ENCODE measurements around the gene CASKIN1.

CASKIN1 gene

DNA sequence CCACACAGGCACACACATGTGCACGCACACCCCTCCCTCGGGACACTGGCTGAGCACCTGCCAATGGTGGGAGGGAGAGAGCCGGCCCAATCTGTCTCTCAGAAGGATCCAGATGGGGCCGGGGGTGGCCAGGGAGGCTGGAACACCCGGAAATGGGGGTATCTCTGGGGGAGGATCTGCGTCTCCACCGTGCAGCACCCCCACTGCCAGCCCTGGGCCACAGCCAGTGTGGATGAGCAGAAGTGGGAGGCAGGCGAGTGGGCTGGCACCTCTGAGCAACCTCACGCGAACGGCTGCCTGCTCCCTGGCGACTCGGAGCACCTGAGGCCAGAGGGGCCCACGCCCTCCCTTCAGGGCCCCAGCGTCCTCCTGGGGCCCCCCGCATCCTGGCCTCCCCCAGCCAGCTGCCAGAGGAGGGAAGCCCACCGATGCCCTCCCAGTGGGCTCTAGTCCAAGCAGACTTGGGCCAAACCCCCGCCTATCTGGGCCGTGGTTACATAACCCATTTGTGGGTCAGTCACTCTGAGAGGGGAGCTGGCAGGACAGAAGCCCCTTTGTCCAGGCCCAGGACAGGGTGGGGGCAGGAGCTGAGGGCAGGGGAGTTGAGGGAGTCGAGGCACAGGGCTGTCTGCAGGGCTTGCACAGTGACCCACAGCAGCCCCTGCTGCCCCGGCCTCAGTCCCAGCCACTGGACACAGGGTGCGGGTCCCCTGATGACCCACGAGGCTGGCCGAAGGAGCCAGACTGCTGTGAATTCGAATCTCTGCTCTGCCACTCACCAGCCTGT, 5.6 kb downstream of the CASKIN1 start:
- DNase-seq = no peak

DNA sequence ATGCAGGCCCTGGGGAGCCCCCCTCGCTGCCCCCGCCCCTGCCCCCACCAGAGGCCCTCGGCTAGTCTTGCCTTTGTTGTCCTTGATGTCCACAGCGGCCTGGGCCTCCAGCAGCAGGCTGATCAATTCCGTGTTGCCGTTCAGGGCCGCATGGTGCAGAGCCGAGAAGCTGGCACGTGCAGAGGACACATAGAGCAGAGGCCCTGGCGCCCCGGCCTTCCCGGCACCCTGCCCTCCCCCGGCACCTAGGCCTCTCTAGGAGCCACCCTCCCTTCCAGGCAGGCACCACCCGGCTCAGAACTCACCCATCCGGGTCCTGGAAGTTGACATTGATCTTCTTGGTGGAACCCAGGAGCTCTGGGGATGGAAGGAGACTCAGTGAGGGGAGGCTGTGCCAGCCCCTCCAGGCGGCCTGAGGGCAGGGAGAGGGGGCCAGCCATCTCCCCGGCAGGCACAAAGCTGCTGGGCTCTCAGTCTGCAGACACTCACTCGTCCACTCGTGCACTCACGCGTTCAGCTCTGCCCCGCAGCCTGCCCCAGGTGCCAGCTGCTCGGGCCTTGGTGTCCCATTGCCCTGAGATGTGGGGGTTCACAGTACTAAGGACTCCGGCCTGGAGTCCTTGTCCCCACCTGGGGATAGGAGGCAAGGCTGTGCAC, 6.3 kb downstream of the CASKIN1 start:
- DNase-seq = no peak

DNA sequence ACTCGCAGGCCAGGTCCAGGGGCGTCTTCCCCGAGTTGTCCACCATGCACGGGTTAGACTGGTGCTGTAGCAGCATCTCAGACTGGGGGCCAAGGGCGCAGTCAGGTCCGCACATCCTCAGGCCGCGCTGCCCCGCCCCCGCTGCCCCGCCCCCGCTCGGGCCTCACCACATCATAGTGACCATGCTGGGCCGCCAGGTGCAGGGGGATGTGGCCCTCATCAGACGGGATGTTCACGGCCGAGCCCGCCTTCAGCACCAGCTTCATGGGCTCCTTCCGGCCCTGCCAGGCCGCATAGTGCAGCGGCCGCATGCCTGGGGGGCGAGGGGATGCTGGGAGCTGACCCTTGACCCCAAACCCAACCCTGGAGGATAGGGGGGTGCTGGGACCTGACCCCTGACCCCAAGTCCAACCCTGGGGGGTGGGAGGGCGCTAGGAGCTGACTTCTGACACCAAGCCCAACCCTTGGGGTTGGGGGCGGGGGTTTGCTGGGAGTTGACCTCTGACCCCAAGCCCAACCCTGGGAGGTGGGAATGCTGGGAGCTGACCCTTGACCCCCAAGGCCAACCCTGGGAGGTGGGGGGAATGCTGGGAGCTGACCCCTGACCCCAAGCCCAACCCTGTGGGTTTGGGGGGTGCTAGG, 7.0 kb downstream of the CASKIN1 start:
- no peak for DNase-seq

GRCh38 chr16:2188395-2188794, 8.0 kb downstream of the CASKIN1 start:
- DNase-seq = no peak

- no peak for DNase-seq
Measured at GRCh38 chr16:2187212-2187611, 9.2 kb downstream of the CASKIN1 start.

- DNase-seq = no peak
Measured at GRCh38 chr16:2186505-2186904, 9.9 kb downstream of the CASKIN1 start.

DNA sequence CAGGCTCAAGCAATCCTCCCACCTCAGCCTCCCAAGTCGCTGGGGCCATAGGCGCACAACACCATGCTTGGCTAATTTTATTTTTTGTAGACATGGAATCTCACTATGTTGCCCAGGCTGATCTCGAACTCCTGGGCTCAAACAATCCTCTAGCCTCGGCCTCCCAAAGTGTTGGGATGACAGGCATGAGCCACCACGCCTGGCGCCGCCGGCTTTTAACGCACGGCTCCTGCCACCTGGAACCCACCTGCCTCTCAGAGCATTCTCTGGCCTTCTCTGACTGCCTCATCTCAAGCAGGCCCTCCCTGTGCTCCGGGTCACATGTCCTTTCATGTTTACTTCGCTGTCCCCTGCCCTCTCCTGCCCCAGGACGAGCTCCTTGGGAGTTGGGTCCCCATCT, 10.3 kb downstream of the CASKIN1 start:
- no peak for DNase-seq

DNA sequence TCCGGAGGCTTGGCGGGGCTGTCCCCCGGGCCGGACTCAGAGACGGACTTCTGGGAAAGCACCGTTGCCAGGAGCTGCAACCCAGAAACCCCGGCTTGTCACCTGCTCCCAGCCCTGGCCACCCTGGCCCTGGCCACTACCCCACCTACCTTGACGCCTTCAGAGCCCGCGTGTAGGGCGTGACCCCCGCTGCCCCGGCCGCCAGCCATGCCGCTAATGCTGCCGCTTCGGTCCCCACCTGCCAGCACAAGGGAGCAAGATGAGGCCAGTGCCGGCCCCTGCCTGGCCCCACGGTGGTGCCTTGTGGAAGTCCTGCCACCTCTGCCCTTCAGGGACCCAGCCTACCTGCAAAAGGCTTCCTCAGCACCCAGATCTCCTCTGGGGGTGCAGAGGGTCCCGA, 11.4 kb downstream of the CASKIN1 start:
- DNase-seq = no peak

- DNase-seq = no peak
Measured at GRCh38 chr16:2184346-2184745, 12.1 kb downstream of the CASKIN1 start.

DNA sequence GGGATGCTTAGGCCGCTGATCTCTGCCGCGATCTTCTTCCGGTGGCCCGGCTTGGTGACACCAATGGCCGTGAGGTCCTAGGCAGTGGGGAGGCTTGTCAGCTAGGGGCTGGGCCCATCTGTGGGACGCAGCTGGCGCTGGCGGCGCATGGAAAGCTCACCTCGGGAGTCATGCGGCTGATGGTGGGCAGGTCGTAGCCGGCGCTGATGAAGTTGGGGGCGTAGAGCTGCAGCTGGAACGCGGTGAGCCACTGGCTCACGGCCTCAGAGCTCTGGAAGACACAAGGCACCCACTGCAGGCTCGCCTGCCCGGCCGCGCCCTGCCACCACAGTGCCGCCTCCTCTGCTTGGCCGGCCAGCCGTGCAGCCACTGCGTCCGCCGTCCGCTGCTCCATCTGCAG, 12.7 kb downstream of the CASKIN1 start:
- no peak for DNase-seq

GRCh38 chr16:2181952-2182351, 14.5 kb downstream of the CASKIN1 start:
- DNase-seq = no peak

- no peak for DNase-seq
Measured at GRCh38 chr16:2180962-2181923, 15.2 kb downstream of the CASKIN1 start.

DNA sequence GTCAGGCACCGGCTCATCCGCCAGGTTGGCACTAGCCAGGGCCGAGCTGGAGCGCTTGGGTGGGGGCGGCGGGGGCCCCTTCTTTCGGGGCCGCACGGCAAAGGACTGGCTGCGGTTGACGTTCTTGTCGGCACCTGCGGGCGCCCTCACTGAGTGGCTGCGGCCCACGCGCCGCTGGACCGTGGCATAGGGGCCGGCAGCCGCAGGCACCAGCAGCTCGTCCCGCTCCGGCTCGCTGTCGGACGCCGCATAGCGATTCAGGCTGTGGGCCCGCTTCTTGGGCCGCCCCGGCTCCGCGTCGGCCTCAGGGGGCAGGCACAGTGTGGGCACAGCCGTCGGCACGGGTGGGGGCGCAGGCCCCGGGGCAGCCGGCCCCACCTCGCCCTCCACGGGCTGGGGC, 15.9 kb downstream of the CASKIN1 start:
- no peak for DNase-seq

DNA sequence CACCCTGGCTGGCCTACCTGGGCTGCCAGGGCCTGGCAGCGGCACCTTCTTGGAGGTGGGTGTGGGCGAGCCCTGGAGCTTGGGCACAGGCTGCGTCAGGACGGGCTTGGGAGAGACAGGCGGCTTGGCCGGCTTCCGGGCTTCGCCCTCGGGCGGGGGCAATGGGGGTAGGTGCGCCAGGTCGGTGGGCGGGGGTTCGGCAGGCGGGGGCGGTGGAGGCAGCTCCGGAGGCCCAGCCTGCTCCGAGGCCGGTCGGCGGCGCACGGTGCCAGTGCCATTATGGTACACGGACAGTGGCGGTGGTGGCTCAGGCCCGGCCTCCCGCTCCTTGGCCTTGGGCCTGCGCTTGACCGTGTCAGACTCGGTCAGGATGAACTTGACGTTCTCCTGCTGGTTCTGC, 16.8 kb downstream of the CASKIN1 start:
- no peak for DNase-seq

DNA sequence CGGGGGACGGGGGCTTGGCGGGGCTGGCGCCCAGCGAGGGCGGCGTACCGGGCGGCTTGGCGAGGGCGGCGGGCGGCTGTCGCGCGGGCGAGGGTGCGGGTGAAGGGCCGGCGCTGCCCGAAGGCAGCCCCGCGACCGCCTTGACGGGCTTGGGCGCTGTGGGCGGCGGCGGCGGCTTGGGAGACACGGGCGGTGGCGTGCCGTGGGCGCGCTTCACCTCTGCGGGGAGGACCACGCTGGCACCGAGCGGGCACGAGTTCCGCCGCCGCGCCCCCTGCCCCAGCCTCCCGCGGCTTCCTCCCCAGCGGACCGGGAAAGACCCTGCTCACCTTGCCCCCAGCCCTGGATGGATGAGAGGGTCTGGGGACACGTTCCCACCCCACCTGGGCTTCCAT, 17.3 kb downstream of the CASKIN1 start:
- no peak for DNase-seq

DNA sequence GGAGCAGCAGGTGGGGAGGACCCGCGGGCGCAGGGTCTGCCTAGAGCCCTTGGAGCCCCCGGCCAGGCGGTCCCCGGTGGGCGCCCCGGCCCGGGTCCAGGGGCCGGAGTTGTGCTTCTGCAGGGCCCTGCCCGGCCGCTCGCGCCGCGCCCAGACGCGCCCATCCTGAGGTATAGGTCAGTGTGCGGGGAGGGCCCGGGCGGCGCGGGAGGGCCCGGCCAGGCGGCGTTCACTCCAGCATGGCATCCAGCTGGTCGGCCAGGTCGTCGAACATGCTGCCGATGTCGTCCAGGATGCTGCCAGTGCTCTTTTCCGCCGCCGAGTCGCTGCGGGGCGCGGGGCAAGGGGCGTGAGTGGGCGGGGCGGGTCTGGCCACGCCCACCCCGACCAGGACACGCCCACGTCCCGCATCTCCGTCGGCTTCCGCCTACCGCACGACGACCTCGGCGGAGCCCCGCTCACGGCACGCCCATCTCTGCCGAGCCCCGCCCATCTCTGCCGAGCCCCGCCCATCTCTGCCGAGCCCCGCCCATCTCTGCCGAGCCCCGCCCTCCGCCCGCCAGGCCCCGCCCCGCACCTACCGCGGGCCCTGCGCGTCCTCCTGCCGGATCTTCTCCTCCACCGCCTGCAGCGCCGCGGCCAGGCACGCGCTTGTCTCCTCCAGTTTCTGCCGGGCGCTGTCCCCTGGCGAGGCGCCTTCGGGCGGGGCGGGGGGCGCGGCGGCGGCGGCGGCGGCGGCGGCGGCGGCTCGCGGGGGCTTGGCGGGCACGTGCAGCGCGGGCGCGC, 17.9 kb downstream of the CASKIN1 start:
- peak; percentile 58 for DNase-seq

GRCh38 chr16:2177561-2177960, 18.8 kb downstream of the CASKIN1 start:
- no peak for DNase-seq

GRCh38 chr16:2177101-2177500, 19.3 kb downstream of the CASKIN1 start:
- DNase-seq = no peak

DNA sequence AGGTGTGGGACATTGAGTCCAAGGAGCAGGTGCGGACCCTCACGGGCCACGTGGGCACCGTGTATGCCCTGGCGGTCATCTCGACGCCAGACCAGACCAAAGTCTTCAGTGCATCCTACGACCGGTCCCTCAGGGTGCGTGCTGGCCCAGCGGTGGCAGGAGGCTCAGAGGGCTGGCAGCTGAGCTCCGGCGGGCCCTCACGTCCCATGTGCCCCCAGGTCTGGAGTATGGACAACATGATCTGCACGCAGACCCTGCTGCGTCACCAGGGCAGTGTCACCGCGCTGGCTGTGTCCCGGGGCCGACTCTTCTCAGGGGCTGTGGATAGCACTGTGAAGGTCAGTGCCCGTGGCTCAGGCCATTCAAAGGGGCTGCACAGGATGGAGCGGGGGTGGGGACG, 20.4 kb downstream of the CASKIN1 start:
- no peak for DNase-seq

DNA sequence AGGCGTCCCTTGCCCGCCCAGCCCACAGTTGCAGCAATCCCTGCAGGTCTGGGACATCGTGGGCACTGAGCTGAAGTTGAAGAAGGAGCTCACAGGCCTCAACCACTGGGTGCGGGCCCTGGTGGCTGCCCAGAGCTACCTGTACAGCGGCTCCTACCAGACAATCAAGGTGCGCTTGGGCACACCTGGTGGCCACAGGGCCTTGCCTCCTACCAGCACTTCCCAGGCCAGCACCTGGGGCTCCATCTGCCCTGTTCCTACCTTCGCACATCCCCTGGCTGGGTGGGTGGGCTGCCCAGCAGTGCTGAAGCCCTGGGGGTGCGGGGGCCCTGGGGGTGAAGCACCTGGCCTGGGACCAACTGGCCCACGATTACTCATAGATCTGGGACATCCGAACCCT, 21.0 kb downstream of the CASKIN1 start:
- DNase-seq = no peak

DNA sequence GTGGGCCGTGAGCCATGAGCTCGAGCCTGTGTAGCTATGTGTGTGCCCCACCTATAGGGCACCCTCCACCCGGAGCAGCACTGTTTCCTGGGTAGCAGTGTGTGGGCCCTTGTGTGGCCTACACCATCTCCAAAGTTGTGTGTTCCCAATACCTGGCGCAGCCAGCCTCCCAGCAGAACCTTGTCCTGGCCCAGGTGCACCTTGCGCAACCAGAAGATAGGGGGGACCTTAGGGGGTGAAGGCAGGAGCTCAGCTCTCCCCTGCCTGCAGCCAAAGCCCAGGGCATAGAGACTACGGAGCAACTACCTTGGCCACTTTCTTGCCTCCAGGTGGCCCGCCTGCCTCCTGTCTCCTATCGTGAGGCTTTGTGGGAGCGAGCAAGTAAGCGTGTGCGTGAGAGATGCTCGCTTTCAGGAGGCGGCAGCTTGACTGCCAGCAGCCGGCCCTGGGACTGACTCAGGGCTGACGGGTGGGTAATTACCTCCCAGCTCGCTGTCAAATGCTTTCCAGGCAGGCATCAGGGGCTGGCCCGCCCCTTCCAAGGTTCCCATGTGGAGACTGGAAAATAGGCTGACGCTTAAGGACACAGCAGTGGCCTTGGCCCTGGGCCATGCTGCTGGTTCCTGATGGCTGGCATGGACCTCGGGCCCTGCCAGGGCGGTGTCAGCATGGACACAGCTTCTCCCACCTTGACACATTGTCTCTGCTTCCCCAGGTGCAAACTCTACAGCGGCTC, 21.8 kb downstream of the CASKIN1 start:
- no peak for DNase-seq
